H54 (cell line): ENCODE results near the gene CDC42BPA.

Experiments
- DNase-seq: peaks from one replicate; pipeline ENCODE4 v3.0.0; 2011; ENCODE audit warnings: low spot score, mixed read lengths; ENCODE audit not compliant: insufficient read length
- FAIRE-seq: peaks from 3 replicates; lab custom pipeline; 2011; peaks lifted over from hg19 to GRCh38; lab: Jason Lieb, UNC
- POLR2A ChIP-seq: IDR thresholded peaks from 2 replicates; pipeline ENCODE4 v1.6.1; 2011; ENCODE audit warnings: low read depth, mild to moderate bottlenecking, low read length

The CDC42BPA gene

DNA sequence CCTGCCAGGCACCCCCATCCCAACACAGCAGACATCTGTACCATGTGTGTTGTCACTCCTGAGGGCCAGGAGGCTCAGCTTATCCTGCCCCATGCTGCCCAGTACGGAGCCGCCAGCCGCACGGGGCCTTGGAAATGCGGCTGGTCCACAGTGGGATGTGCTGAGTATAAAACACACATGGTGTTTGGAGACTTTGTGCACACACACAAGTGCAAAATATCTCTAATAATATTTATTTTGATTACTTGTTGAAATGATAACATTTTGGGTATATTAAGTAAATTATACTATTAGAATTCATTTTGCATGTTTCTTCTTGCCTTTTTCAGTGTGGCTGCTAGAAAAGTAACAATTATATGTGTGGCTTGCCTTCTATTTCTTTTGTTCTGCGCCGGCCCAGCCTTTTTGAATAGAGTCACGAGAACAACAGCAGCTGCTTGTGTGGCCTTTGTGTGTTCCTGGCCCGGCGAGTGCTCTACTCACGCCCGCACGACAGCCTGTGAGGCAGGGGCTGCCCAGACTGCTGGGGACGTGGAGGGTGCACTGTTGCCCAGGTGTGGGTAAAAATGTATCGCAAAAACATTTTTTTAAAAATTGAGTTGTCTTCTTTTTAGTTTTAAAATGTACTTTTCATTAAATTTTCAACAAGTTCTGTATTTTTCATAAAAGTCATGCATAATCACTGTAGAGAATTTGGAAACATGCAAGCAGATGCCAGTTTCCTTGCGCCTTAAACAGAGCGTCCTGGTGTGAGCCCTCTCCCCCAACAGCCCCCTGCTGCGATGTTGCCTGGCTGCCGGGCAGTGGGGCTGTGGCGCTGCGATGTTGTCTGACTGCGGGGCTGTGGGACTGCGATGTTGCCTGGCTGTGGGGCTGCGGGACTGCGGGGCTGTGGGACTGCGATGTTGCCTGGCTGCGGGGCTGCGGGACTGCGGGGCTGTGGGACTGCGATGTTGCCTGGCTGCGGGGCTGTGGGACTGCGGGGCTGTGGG is 342.7 kb downstream of the CDC42BPA start:
- no peak for DNase-seq
- no peak for FAIRE-seq
- TF ChIP-seq POLR2A = no peak

DNA sequence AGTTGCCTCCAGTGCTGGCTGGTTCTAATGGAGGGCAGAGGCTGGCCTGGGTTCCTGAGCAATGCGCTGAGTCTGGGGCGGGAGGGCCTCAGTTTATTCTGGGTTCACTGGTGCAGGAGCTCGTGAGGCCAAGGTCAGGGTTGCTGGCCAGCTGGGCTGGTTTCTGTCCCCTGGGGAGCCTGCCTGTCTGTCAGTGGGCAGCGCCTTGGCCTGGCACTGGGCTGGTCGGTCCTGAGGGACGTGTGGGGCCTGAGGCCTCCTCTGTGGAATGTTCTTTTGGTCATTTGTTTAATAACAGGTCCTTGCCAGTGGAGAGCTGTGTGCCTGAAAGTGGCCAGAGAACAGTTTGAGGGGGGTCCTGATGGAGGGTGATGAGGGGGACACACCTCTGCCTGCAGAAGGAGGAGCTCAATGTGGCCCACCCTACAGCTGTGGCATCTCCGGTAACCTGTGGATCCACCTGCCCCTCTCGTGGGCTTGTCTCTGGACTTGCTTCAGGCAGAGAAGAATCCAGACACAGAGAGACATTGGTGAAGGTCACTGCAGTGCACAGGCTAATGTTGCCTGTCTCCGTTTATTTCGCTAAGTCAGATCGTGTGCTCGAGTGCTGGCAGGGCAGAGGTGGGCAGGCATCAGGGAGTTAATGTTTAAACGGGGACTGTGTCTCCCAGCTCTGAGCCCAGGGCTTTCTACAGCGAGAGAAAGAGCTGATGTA is 343.6 kb downstream of the CDC42BPA start:
- no peak for DNase-seq
- FAIRE-seq = no peak
- no peak for TF ChIP-seq POLR2A

DNA sequence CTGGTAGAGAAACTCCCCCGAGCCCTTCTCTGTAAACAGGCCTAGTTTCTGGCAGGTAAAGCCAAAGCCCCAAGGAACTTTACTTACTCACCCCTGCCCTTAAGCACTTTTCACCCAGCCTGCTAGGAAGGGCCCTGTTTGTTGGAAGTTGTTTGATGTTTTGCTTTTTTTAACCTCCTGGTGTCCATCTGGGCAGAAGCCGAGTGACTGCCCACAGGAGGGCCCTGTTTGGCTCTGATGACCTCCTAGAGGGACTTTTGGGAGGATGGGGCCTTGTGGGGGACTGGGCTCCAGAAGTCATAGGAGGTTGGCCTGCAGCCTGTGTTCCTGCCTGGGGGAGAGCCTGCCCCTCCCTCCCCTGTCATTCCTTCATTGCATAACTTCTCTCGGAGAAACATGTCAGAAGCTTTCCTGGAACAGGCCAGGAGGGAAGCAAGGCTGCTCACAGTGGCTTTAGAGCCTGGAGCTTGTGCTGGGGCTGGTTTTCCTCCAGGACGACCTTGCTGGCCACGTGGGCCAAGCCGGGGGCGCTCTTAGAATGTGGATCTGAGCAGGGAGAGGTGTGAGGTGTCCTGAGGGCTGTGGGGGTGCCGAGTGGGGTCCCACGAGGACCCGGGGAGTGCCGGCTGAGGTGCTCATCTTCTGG is 344.3 kb downstream of the CDC42BPA start:
- FAIRE-seq (no peak), DNase-seq (no peak)
- TF ChIP-seq POLR2A = no peak

DNA sequence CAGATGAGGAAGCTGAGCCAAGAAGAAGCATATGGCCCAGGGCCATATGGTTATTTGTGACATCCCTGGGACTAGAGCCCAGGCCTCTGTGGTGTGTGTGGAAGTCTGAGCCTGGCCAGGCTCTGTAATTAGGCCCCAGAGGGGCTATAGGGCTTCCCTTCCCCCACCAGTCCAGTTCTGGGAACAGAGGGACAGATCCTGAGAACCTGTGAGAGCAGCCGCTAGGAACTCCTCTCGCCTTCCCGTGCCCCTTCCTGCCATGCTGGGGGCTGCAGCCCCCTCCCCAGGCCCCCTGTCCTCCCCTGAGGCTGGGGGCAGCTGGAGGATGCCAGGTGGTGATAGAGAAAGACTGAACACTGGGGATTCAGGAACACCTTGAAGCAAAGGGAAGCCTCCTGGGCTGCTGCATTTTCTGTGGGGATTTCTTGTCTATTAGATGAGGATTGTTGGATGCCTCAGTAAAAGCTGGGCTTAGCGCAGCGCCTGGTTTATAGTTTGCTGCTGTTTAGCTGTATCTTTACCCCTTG is 344.9 kb downstream of the CDC42BPA start:
- no peak for TF ChIP-seq POLR2A
- DNase-seq (no peak), FAIRE-seq (no peak)

DNA sequence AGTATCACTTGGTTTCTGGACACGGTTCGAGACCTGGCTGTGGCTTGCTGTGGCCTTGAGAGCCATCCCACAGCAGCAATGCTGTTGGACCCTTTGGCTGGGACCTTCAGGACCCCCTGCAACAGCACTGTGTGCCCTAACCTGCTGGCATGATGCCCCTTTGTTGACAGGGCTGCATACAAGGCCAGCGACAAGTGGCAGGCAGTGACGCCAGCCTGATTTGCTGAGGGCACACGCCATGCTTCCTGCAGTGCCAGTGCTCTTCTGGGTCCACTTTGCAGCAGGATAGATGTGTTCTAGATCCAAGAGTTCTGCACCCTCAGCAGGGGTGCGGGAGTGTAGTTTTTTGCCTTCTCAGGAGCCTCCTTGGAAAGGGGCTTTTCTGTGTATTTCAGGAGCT is 345.4 kb downstream of the CDC42BPA start:
- TF ChIP-seq POLR2A = no peak
- no peak for FAIRE-seq
- DNase-seq = no peak

DNA sequence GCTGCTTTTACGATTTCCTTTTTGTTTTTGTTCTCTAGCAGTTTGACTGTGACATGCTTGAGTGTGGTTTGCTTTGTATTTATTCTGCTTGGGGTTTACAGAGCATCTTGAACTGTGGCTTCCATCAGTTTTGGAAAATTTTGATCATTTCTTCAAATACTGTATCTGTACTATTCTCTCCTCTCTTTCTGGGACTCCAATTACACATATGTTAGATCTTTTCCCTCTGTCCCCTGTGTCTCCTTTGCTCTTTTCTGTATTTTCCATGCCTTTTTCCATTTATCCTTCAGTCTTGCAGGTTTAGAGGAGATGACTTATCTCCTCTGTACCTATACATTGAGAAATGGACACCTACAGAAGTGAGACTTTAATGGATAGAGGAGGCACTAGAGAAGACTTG is 346.5 kb downstream of the CDC42BPA start:
- no peak for TF ChIP-seq POLR2A
- FAIRE-seq (no peak), DNase-seq (no peak)

DNA sequence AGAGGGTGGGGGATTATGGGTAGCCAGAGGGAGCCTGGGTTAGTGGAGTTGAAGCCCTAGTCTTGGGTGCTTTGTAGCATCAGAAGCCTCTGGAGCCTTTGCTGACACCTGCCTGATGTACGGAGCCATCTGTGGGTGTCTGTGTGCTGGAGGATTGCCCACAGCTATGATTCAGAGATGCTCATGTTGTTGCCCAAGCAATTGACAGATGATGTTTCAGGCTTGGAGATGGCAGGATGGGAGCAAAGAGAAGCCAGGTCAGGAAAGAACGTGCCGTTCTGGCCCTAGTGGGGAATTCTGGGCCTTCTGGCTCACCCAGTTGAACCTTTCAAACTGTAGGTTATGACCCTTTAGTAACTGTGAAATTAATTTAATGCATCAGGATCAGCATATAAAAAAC is 350.6 kb downstream of the CDC42BPA start:
- DNase-seq (no peak), FAIRE-seq (no peak)
- no peak for TF ChIP-seq POLR2A

DNA sequence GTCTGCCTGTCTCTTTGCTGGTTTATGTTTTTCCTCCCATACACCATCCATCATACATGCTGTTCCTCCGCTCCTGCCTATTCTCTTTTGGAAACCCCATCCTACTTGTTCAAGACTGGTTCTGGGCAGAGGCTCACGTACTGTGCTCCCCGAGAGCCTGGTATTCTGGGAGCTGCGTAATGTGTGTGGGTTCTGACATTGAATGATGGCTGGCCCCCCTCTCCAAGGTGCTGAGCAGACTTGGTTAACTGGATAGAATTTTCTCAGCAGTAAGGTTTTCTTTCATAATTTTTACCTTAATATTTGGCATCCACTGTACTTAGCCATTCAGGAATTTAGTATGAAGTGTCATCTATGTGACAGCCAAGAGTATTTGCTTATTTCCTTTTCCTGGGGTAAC is 351.6 kb downstream of the CDC42BPA start:
- FAIRE-seq = no peak
- no peak for TF ChIP-seq POLR2A
- no peak for DNase-seq

DNA sequence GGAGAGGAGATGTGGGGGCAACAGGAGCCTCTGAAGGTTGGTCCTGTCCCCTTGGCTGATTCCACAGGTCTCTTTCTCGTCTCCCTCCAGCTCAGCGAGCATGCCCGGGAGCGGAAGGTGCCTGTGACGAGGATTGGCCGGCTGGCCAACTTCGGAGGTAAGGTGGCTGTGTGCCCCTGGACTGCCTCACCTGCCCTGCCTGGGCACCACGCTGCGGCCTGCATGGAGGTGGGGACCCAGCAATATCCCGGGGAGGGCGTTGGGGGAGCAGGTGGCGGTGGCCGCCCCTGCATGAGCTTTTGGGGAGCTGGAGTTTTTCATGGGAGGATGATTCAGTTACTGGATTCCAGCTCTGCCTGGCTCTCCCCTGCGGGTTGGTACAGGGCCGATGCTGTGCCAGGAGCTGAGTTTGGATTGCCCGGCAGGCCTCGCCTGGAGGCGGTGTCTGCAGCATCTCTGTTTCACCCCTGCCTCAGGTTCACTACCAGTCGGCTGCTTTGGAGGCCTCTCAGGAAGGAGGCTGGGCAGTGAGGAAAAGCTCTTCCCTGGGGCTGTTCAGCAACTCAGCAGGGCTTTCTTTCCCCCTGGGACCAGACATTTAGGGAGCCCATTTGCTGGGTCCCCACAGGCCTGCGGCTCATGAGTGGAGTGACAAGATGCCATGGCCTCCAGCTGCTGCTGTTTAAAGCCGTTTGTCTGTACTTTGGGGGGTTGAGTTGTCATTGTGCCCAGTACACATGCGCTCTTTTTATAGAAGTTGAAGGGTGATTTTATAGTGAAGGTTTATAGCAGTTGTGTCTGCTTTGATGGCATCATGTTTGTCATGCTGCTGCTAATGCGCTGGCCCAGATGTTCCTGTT is 352.5 kb downstream of the CDC42BPA start:
- DNase-seq (no peak), FAIRE-seq (no peak)
- no peak for TF ChIP-seq POLR2A

DNA sequence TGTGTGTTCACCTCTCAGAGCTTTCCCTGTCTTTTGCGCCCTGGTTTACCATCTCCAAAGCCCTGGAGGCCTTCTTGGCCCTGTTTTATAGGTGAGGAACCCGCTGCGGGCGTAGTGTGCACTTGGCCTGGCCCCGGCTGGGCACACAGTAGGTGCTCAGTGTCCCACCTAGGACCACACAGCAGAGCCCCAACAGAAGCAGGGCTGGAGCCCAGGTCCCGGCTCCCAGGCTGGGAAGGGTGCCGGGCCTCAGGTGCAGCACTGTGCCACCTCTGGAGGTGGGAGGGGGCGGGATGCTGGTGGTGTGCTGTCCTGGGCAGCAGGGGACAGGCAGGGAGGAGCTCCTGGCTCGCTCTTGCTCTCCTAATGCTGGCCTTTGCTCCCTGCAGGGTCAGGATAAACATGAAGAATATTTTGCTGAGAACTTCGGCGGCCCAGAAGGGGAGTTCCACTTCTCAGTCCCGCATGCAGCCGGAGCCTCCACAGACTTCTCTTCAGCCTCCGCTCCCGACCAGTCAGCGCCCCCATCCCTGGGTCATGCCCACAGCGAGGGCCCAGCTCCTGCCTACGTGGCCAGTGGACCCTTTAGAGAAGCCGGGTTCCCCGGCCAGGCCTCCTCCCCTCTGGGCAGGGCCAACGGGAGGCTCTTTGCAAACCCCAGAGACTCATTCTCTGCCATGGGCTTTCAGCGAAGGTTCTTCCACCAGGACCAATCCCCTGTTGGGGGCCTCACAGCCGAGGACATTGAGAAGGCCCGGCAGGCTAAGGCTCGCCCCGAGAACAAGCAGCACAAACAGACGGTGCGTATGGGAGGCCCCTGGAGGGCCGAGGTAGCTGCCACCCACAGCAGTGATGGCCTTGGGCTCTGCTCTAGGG is 353.4 kb downstream of the CDC42BPA start:
- TF ChIP-seq POLR2A = no peak
- FAIRE-seq (no peak), DNase-seq (no peak)

DNA sequence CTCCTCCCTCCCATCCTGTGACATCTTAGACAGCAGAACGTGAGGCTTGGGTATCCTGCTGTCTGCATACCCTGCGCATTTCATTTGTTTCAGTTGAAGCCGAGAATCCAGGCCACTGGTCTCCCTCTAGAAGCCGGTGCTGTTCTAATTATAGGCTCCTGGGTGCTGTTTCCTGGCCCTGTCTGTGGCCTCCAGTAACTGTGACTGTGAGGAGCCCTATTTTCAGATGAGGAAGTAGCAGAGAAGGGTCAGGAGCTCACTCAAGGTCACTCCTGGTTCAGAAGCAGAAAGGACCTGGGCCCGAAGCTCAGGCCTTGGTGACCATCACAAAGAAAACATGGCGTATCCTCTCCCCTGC is 354.2 kb downstream of the CDC42BPA start:
- TF ChIP-seq POLR2A = no peak
- no peak for DNase-seq
- FAIRE-seq = no peak
